HuH-7.5 (cell line): ENCODE data around the gene PIP4K2C.
A peak's percentile ranks its signal among the peaks of the same experiment; 100 is the strongest.

Source experiments
- DNase-seq: peaks from one replicate; pipeline ENCODE4 v3.0.0; 2011; ENCODE audit warnings: low spot score

Gene PIP4K2C

DNA sequence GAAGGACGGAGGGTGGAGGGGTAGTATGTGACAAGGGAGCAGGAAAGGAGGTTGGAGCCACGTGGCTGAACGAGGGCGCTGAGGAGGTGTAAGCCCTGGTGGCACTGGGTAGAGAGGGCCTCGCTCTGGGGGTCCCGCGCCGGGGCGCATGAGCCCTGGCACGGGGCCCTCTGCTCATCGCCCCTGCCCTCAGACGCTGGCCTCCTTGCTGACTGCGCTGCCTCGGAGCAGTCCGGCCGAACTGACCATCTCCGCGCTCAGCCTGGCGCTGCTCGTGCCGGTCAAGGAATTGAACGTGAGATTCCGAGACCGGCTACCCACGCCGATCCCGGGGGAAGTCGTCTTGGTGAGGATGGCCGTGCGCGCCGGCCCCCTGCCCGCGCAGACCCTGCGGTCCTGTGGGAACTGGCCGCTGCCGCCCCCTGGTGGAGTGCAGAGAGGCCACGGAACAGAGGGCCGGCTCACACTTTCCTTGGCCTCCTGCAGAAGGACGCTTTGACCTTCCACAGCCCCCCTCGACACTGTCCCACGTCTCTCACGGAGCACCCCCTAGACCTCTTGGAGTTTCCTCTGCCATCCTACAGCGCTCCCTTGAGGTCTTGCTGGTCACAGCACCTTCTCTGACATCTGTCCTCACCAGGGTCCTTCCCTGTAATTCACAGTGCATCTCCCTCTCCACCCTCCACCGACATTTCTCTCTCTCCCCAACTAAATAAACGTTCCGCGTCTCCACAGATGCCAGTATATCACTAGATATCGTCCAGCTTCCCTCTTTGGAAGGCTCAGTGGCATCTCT is 30.7 kb downstream of the PIP4K2C start:
- peak; percentile 95 for DNase-seq

DNA sequence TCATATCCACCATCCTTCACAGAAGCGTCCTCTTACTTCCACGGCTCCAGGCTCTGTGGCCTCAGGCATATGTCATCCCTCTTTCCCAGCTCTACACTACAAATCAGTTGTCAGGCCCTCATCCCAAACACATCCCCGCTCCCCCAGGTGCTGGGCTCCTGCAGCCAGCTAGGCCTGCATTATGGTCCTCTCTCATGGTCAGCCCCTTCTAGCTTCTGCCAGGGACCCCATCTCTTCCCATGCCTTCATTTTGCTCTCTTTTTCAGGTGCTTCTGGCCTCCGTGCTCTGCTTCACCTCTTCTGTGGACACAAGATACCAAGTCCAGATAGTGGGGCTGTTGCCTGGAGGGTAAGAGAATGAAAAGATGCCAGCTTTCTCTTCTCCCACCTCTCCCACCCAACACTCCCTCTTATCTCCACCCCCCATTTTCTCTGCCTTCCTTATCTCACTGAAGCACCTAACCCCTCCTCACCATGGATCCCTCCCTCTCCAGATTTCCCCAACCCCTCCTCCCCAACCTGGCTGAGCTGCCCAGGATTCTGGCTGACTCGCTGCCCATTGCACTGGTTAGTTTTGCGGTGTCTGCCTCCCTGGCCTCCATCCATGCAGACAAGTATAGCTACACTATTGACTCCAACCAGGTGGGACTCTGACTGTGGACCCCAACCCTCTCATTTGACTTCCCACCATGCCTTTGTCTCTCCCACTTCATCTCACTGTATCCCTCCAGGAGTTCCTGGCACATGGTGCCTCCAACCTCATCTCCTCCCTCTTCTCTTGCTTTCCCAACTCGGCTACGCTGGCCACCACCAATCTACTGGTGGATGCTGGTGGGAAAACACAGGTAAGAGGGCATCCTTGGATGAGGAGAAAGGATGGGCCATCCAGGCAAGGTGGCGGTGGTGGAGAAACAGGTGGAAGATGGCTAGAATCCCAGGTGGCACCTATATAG is 31.6 kb downstream of the PIP4K2C start:
- DNase-seq: no peak

DNA sequence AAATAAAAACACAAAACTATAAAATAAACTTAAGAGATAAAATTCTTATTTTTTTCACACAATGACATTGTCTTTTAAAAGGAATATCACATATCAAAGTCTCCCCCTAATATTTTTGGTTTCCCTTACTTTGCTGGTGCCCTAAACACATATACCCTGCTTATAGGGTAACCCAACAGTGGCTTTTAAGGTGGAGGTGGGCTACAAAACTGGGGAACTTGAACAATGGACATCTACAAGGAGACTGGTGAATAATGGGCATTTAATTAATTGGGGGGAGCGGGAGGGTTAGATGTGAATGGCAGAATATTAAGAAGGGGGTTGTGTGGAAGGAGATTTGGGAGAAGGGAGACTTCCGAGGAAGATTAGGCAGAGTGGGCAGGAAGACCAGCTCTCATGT is 32.4 kb downstream of the PIP4K2C start:
- DNase-seq: no peak

DNA sequence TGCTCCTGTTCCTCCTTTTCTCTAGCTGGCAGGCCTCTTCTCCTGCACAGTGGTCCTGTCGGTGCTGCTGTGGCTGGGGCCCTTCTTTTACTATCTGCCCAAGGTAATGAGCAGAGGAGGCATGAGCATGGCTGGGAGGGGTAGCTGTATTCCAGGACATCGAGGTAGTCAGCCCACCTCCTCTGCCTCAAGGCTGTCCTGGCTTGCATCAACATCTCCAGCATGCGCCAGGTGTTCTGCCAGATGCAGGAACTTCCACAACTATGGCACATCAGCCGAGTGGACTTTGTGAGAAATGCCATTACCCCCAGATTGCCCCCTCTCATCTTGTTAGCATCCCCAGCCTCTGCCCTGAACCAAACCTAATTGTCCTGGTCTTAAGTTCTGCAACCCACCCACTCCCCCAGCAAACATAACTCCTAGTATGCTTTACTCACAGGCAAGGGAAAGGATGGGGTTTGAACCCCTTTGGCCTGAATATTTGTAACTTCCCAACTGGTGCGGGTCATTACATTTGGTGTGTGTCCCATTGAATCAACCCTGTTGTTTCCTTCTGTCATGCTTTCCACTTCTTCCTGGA is 32.9 kb downstream of the PIP4K2C start:
- DNase-seq: no peak

DNA sequence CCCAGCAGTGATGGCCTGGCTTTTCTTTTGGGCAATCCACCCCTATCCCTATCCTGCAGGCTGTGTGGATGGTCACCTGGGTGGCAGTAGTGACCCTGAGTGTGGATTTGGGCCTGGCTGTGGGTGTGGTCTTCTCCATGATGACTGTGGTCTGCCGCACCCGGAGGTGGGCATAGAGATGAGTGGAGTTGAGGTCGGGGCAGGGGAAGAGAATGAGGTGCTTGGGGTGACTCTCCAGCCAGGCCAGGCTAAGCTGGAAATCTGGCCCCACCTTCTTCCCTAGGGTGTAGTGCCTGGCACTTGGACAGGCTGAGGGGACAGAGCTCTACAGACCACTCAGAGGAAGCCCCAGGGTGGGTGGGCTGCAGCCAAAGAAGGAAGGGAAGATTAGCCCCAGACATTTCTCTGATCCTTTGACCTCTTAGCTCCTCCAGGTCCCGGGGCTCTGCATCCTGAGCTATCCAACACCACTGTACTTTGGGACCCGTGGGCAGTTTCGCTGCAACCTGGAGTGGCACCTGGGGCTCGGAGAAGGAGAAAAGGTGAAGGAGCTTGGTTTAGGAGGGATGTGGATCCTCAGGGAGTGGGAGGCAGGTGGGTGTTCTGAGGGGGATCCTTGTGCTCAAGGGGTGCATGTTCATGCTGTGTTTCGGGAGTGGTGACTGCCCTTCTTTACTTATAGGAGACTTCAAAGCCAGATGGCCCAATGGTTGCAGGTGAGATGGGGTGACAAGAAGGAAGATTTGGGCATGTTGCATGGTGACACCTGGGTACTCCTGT is 33.6 kb downstream of the PIP4K2C start:
- DNase-seq: no peak

DNA sequence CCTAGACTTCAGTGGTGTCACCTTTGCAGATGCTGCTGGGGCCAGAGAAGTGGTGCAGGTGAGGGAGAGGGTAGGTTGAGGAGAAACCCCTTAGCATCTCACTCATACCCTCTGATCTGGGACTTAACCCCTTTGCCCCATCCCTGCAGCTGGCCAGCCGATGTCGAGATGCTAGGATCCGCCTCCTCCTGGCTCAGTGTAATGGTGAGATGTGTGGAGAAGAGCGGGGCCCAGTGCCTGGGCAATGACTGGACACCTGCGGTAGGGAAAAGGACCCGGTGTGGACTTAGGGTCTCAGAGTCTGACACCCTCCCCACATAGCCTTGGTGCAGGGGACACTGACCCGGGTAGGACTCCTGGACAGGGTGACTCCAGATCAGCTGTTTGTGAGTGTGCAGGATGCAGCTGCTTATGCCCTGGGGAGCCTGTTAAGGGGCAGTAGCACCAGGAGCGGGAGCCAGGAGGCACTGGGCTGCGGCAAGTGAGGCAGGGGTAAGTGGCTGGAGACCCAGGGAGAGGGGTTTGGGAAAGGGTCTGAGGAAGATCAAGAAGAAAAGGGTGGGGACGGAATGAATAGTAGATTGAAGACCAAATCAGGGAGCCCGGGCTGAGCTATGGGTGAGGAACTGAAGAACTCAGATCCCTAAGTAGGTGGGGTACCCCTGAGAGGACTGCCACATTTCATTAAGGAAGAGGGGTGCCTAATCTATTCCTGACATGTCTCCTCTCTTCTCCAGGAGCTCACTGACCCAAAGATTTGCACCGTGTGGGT is 34.5 kb downstream of the PIP4K2C start:
- DNase-seq: peak; percentile 11

DNA sequence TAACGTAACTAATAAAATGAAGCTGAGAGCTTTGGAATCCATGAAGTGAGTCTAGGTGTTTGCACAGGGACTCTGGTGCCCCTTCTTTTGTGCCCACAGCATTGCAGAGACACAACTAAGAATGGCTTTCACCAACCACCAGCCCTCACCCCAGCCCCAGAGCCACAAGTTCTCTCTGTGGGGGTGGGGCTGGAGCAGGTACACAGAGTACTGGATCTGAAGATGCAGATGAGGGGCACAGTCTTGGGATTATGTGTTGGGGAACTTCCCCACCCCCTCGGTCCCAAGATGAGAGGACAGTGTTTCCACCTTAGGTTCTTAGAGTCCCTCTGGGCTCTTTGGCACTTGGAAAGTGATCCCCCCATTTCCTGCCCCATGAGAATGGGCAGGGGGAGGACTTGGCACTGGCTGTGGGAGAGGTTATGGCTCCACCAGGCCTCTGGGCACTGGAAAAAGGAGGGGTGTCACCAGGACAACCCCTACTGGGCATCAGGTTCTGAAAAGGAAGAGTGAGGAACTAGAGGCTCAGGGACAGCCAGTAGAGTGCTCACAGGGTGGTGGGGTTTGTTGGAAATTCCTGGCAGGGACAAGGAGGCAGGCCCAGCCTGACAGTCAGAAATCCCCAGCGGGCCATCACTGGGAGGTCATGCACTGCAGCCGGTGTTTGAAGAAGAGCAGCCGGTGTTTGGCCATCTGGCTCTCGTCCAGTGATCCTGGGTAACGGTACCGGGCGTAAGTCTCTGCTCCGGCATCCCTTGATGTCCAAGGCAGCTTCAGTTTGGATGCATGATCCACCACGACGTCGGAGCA is 35.3 kb downstream of the PIP4K2C start:
- no peak for DNase-seq

DNA sequence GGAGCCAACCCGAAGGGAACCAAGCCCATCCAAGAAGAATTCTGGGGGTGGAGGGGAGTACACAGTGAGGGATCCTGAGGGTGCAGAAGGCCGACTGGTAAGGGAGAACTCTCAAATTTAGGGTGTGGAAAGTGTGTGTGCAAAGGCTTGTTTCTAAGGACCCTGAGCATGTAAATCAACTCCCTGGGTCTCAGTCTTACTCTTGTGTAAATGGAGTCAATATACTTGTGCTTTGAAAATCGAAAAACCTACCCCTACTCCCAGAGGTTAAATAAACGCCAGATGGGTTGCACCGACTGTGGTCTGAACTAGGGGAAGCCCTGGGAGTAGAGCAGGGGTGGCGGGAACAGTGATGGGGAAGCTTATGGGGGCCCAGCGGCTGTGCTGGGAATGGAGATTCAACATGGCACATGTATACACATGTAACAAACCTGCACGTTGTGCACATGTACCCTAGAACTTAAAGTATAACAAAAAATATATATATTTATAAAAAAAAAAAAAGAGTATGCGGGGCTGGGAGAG is 36.0 kb downstream of the PIP4K2C start:
- no peak for DNase-seq

DNA sequence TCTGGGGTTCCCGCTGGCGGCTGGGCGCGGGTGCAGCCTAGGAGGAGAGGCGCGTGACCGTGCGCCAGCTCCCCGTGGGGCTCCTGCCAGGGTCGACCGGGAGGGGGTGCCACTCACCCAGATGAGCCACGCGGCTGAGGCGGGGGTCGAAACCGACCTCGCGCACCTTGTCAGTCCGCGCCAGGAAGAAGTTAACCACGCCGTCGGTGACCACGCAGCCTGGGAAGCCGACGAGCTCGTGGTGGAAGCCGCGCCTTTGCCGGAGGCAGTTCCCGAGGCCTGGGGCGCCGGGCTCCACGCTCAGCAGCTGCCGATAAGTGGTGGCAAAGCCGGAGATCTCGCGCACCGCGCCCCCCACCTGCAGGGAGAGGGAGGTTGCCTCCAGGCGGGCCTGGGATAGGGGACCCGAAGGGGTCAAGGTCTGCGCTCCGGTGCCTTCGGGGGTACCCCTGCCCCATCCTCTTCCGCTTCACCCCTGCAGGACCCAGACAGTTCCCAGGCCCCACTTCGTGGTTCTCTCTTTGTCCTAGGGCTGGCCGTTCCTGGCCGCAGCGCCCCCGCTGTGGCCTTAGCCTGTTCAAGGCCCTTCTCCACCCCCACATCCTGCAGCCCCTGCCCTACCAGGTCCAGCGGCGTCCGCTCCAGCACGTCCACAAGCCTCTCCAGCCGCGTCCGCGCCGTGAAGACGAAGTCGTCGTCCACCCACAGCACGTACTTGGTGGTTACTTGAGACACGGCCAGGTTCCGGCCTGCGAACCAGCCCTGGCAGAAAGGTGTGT is 36.7 kb downstream of the PIP4K2C start:
- no peak for DNase-seq

DNA sequence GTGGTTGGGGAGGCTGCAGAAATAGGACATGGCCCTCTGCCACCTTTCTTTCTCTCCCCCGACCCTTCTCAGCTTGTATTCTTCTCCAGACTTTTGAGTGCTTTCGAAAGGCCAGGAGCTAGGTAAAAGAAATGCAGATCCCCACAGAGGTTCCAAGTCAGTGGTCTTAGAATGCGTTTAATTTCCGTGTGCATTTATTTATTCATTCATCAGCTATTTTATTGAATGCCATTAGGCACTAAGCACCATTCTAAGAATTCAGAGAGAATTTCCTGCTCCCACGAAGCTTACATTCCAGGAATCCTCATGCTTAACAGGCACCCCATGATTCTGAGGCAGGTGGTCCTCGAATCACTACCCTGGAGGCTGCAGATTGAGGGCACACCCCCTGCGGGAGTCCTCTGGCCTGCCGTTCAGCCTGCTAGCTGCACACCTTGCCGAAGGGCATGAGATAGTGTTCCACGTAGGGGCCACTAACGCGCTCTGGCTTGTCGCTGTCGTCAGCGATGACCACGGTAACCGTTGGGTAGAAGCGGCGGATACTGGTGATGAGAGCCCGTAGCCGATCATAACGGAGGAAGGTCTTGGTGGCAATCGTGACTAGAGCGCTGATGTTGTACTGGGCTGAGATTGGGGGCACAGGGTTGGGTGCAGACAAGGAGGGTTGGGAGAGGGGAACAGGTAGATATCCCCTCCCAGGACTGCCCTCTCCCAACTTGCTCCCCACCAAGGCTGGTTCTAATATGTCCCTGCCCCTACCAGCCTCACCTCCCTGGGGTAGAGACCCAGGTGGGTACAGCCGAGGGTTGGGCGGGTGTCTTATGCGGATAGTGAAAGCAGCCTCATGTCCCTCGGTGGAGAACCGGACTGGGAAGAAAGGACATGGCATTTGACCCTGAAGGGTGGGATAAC is 37.5 kb downstream of the PIP4K2C start:
- DNase-seq: peak; percentile 9

DNA sequence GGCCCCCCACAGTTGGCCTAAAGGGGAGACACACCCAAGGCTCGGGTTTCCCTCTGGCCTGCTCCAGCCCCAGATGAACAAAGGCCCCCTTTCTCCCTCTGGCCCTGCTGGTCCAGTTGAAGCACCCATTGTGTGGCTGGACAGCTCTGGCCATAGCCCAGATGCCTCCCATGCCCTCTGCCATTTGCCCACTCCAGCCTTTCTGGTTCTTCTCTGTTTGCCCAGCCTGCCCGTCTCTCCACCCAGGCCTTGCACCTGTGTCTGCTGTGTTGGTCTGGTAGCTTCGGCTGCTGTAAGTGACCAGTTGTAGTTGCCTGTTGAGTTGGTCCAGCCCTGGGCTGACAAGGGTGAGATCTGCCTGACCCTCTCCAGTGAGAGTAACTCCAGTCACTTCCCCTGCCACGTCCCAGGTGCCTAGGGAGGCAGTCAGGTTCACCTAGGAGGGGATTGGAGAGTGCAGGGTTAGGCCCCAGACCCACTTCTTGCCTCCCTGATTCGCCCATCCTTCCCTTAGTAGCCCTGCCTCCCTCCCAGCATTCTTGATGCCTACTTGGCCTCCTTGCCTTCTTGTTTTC is 39.0 kb downstream of the PIP4K2C start:
- peak; percentile 4 for DNase-seq

DNA sequence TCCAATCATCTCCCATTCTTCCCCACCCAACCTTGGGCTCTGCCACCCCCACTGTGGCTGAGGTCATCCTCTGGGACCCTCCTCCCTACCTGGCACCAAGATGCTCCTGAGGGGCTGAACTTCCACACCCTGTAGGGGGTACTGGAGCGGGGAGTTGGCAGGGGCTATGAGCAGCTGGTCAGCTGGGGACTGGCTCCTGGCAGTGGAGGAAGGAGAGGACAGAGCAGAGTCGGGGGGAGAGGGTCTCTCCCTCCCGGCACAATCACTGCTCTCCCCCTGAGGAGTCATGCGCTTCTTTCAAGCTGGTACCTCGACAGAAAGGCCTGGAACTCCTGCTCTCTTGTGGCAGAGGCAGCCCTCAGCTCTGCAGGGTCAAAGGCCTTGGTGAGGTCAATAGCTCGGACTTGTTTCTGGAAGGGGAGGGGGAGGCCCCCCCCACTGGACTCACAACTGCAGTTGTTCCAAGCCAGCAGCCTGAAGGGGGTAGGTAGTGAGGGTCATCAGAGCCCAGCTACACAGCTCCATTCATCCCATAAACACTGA is 40.0 kb downstream of the PIP4K2C start:
- DNase-seq: peak; percentile 12

DNA sequence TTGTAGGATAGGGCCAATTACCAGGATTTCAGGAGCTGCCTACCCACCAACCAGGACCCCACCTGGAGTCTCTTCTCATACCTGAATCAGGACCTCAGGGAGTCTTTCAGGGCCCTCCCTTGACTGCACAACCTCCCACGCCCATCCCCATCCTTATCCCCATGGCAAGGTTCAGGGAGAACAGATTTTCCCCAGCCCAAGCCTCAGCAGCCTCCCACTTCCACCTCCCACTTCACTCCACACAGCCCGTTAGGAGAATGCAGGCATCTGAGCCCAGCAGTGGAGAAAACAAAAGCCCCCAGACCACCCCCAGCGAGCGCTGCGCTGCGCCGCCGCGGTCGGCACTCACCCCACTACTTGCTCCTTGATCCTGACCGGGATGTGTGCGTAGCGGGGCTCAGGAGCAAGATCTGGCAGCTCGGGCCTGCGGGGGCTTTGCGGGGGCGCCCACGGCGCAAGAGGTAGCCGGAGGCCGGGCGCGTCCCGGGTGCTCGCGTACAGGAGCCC is 40.6 kb downstream of the PIP4K2C start:
- peak; percentile 9 for DNase-seq

DNA sequence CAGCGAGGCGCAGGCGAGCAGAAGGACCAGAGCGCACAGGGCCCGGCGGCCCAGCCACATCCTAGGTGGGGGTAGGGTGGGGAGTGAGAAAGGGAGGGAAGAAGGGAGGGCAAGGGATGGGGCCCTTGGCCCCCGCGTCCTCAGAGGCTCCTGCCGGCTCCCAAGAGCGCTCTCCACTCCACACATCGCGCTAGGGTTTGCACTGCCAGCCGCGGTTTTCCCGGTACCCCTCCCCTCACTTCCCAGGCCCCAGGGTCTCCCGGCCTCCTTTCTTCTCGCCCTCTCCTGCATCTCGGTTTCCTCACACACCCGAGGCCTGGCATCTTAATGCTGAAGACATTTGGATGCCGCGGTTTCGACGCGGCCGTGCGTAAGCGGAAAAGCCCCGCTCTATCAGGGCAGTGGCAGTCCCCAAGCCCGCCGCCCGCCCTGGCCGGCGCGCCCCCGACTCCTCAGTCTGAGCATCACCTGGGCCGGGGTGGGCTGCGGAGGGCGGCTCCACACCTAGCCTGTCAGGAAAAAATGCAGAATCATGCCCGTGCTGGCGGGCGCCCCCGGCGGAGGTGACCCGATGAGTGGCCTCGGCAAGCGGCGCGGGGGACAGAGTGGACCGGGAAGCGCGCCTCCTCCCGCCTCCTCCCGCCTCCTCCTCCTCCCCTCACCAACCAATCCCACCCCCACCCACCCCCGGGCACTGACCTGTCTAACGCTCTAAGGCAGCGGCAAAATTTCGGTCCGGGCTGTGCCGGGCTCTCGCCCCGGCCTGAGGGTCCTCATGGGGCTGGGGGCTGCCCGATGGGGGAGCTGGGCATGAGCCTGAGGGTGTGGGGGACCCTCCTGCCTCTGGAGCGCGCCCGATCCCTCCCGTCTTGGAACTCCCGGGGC is 41.3 kb downstream of the PIP4K2C start:
- peak; percentile 69 for DNase-seq

DNA sequence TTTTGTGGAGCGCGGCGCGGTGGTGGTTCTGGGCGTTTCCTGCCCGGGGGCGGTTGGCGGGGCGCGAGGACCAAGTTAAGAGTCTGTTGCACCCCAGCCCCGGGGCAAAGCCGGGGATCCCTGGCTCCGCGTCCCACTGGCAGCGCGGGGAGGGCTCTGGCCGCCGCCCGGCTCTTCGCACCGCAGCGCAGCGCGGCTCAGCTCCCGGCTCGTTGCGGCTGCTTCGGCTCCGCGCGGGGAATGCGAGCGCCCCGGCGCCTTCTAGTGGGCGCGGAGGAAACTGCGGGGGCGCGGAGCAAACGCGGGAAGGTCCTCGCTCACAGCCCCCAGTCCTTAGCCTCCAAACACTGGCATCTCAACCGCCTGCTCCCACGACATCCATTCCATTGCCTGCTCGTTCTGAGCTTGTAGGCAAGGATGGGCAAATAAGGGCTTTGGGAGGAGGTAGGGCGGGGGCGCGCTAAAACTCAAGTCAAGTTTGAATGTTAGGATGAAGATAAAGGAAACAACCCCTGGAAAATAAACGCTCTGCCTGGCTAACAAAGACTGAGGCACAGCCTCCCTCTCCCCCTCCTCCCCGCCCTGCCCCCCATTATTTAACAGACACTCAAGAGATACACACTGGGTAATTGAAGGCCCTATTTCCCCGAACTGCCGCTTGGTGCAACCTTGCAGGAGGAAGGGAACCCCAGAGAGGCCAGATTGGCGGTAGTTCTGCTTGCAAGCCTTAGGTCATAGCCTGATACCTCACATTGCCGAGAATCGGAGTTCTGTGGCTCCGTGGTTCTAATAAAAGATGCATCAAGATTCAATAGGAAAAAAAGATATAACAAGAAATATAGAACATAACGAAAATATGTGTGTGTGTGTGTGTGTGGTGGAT is 42.2 kb downstream of the PIP4K2C start, which contains the start of gene B4GALNT1:
Gene B4GALNT1 (minus strand): TSS at position 244 of the 883 bp plus-strand sequence. CDS start 1,069 bp downstream, outside the sequence.
- peak; percentile 88 for DNase-seq
